Erythroblast (primary cell): ENCODE results near the gene KIF13A.

Experiments
- GATA1 ChIP-seq: IDR thresholded peaks from 2 replicates; pipeline ENCODE4 v1.6.1; 2011; ENCODE audit warnings: low read depth, mild to moderate bottlenecking, control low read depth, low read length, moderate library complexity
- POLR2A ChIP-seq: IDR thresholded peaks from 2 replicates; pipeline ENCODE4 v1.6.1; 2011; ENCODE audit warnings: mild to moderate bottlenecking, low read length

GRCh38 chr6:17984812-17985670, 2.4 kb downstream of the KIF13A start:
- no peak for TF ChIP-seq POLR2A
- TF ChIP-seq GATA1: no peak
